MM.1S (cell line): ENCODE data around the gene ZXDC.

Experiments used
- CTCF ChIP-seq: fragments of 300-600 bp; sonication (generic); IDR thresholded peaks from 2 replicates; pipeline ENCODE4 v1.5.1; 2016; ENCODE audit warnings: antibody characterized with exemption, low read length, mixed read lengths
- EZH2 ChIP-seq: fragments of 300-600 bp; sonication (generic); optimal IDR thresholded peaks from 2 replicates; pipeline ENCODE3; 2017; ENCODE audit warnings: low read depth, mild to moderate bottlenecking, antibody characterized with exemption, low read length, mixed read lengths
- EZH2phosphoT487 ChIP-seq: fragments of 300-600 bp; sonication (generic); IDR thresholded peaks from 2 replicates; pipeline ENCODE4 v1.6.1; 2018; ENCODE audit warnings: antibody characterized with exemption, low read length

GRCh38 chr3:126440709-126440995, 35.0 kb downstream of the ZXDC start:
- TF ChIP-seq EZH2 (no peak), EZH2phosphoT487 (no peak), CTCF (no peak)
